AG09309 (cell line): Measurements from ENCODE around the gene SNX3.

Experiments
- DNase-seq: peaks from one replicate; pipeline ENCODE4 v3.0.0-alpha.2; 2010; ENCODE audit warnings: low read depth
- H3K4me3 ChIP-seq: 2 replicates; pipeline ENCODE4 v1.5.1; 2011; ENCODE audit warnings: mild to moderate bottlenecking, low read depth, low read length, moderate library complexity; ENCODE audit not compliant: control insufficient read depth
- TF ChIP-seq, protein P1 (sequence below): IDR thresholded peaks from 2 replicates; pipeline ENCODE4 v1.5.1; 2011; ENCODE audit warnings: mild to moderate bottlenecking, low read depth, low read length, inconsistent platforms; ENCODE audit not compliant: insufficient read depth, control insufficient read depth; ENCODE audit errors: missing control alignments

SNX3 gene

GRCh38 chr6:108263371-108263770 is 2.5 kb upstream of the SNX3 start:
- TF ChIP-seq, protein P1, sequence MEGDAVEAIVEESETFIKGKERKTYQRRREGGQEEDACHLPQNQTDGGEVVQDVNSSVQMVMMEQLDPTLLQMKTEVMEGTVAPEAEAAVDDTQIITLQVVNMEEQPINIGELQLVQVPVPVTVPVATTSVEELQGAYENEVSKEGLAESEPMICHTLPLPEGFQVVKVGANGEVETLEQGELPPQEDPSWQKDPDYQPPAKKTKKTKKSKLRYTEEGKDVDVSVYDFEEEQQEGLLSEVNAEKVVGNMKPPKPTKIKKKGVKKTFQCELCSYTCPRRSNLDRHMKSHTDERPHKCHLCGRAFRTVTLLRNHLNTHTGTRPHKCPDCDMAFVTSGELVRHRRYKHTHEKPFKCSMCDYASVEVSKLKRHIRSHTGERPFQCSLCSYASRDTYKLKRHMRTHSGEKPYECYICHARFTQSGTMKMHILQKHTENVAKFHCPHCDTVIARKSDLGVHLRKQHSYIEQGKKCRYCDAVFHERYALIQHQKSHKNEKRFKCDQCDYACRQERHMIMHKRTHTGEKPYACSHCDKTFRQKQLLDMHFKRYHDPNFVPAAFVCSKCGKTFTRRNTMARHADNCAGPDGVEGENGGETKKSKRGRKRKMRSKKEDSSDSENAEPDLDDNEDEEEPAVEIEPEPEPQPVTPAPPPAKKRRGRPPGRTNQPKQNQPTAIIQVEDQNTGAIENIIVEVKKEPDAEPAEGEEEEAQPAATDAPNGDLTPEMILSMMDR, result no peak
- no peak for DNase-seq
- no peak overlapping the region for H3K4me3 ChIP-seq

- peak overlapping the region; percentile 100 for H3K4me3 ChIP-seq
- TF ChIP-seq, protein P1, result no peak
- DNase-seq, result peak; percentile 5
These were observed 573 bp downstream of the SNX3 start for GRCh38 chr6:108260126-108260808.

- no peak for DNase-seq
- no peak overlapping the region for H3K4me3 ChIP-seq
- TF ChIP-seq, protein P1, result no peak
These were observed 6.1 kb downstream of the SNX3 start for GRCh38 chr6:108254433-108255410.

GRCh38 chr6:108253241-108253640 is 7.6 kb downstream of the SNX3 start:
- TF ChIP-seq, protein P1, result no peak
- H3K4me3 ChIP-seq, result no peak overlapping the region
- DNase-seq, result no peak

DNA sequence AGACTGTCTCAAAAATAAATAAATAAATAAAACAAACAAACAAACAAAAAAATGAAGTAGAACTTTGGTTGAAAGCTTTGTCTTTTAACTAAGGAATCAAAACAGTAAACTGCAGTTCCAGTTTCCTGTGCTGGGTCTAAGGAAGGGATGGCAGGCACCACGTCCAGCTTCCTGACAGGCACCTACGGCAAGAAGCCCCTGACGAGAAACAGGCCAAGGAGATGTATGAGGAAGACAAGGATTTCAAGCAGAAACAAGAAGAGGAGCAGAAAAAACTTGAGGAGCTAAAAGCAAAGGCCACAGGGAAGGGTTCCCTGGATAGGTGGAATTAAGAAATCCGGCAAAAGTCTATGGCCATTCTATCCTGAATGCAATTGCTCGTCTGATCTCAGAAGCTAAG is 8.8 kb downstream of the SNX3 start:
- H3K4me3 ChIP-seq, result no peak overlapping the region
- DNase-seq, result no peak
- TF ChIP-seq, protein P1, result no peak

GRCh38 chr6:108251252-108251651 is 9.6 kb downstream of the SNX3 start:
- TF ChIP-seq, protein P1, result no peak
- no peak for DNase-seq
- H3K4me3 ChIP-seq, result no peak overlapping the region
